GM06990 (cell line): ENCODE results near the gene ATG5.

ENCODE experiments used
- DNase-seq: peaks from one replicate; pipeline ENCODE4 v3.0.0-alpha.2; 2011; ENCODE audit not compliant: insufficient read length; ENCODE audit errors: extremely low read depth
- H3K27me3 ChIP-seq: replicated peaks from 2 replicates; pipeline ENCODE4 v1.6.0; 2011; ENCODE audit warnings: low read length; ENCODE audit not compliant: control insufficient read depth, insufficient read depth
- H3K36me3 ChIP-seq: 2 replicates; pipeline ENCODE4 v1.5.1; 2011; ENCODE audit warnings: low read length; ENCODE audit not compliant: control insufficient read depth, insufficient read depth
- H3K4me3 ChIP-seq: replicated peaks from 2 replicates; pipeline ENCODE4 v1.5.1; 2011; ENCODE audit warnings: low read depth, mild to moderate bottlenecking, control low read depth, low read length
- TF ChIP-seq, protein P1 (sequence below): IDR thresholded peaks from 2 replicates; pipeline ENCODE4 v1.5.1; 2011; ENCODE audit warnings: low read length, control low read depth, mild to moderate bottlenecking, inconsistent platforms; ENCODE audit not compliant: insufficient read depth, poor library complexity, severe bottlenecking

Gene ATG5

GRCh38 chr6:106135911-106136571, 189.5 kb downstream of the ATG5 start:
- TF ChIP-seq, protein P1, sequence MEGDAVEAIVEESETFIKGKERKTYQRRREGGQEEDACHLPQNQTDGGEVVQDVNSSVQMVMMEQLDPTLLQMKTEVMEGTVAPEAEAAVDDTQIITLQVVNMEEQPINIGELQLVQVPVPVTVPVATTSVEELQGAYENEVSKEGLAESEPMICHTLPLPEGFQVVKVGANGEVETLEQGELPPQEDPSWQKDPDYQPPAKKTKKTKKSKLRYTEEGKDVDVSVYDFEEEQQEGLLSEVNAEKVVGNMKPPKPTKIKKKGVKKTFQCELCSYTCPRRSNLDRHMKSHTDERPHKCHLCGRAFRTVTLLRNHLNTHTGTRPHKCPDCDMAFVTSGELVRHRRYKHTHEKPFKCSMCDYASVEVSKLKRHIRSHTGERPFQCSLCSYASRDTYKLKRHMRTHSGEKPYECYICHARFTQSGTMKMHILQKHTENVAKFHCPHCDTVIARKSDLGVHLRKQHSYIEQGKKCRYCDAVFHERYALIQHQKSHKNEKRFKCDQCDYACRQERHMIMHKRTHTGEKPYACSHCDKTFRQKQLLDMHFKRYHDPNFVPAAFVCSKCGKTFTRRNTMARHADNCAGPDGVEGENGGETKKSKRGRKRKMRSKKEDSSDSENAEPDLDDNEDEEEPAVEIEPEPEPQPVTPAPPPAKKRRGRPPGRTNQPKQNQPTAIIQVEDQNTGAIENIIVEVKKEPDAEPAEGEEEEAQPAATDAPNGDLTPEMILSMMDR, result no peak
- no peaks in the 10 kb centered on the region for H3K36me3 ChIP-seq
- DNase-seq, result no peak
- no peak overlapping the region for H3K4me3 ChIP-seq
- H3K27me3 ChIP-seq, result no peaks in the 10 kb centered on the region

GRCh38 chr6:106134906-106135634, 190.5 kb downstream of the ATG5 start:
- TF ChIP-seq, protein P1, result no peak
- Histone ChIP-seq H3K27me3 (no peaks in the 10 kb centered on the region), H3K4me3 (no peak overlapping the region), H3K36me3 (no peaks in the 10 kb centered on the region)
- no peak for DNase-seq
